Superior temporal gyrus (tissue), 1 donor: ENCODE measurements around the gene TUBB8B.
"Not testable (repeated sequence)": the region's sequence is repeated elsewhere in the genome, so short reads cannot be mapped to it uniquely, and the experiment has no call there.

Experiments used
- DNase-seq: peaks from one replicate; pipeline ENCODE4 v3.0.0-alpha.2; 2016; ENCODE audit errors: extremely low spot score

TUBB8B gene

DNA sequence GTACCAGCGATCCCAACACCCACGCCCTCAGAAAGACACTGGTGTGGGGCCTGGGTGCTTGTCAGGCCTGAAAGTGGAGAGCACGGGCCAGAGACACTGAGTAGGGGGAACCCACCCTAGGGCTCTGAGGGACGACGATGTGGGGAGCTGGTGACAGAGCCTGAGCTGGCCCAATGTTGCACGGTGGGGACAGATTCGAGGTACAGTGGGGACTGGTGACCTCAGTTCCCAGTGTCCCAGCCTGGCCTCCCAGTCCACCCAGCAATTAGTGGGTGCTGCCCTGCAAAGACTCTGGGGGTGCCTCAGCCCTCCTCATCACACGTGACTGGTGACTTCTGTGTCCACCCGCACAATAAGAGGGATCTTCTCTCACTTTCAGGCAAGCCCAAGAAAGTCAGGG lies 36.6 kb downstream of the TUBB8B start:
- not testable (repeated sequence) for DNase-seq

DNA sequence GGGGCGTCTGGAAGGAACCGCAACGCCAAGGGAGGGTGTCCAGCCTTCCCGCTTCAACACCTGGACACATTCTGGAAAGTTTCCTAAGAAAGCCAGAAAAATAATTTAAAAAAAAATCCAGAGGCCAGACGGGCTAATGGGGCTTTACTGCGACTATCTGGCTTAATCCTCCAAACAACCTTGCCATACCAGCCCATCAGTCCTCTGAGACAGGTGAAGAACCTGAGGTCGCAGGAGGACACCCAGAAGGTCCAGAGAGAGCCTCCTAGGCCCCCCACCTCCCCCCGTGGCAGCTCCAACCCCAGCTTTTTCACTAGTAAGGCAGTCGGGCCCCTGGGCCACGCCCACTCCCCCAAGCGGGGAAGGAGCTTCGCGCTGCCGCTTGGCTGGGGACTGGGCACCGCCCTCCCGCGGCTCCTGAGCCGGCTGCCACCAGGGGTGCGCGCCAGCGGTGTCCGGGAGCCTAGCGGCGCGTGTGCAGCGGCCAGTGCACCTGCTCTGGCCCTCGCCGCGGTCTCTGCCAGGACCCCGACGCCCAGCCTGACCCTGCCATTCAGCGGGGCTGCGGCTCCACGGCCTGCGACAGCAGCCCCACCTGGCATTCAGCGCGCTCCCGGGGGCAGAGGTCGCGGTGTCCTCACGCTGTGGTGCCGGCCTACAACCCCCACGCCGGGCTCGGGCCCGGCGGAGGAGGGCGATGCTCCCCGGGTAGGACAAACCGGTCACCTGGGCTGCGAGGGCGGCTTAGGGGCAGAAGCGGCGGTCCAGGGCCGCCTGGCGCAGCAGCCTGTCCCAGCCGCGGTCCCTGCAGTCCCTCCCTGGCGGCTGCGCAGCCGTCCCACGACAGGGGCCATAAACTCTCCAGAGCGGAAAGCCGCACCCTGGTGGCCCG lies 37.8 kb downstream of the TUBB8B start:
- not testable (repeated sequence) for DNase-seq

- not testable (repeated sequence) for DNase-seq
Observed at GRCh38 chr18:10624-11184, 38.7 kb downstream of the TUBB8B start.

DNA sequence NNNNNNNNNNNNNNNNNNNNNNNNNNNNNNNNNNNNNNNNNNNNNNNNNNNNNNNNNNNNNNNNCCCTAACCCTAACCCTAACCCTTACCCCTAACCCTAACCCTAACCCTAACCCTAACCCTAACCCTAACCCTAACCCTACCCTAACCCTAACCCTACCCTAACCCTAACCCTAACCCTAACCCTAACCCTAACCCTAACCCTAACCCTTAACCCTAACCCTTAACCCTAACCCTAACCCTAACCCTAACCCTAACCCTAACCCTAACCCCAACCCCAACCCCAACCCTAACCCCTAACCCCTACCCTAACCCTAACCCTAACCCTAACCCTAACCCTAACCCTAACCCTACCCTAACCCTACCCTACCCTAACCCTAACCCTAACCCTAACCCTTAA lies 39.5 kb downstream of the TUBB8B start:
- DNase-seq: not testable (repeated sequence)
